ENCODE results near the gene RELA.

The RELA gene

GRCh38 chr11:65663639-65664200 is 1.0 kb upstream of the RELA start:
- peak in 1 of 2 experiments; percentile 52 for DNase-seq

- no peak for DNase-seq
Measured at GRCh38 chr11:65662247-65662798, 393 bp downstream of the RELA start.

GRCh38 chr11:65661599-65662246 is 993 bp downstream of the RELA start:
- peak in 1 of 2 experiments; percentile 16 for DNase-seq

- peak in 1 of 2 experiments; percentile 17 for DNase-seq
Measured at GRCh38 chr11:65660908-65661307, 1.8 kb downstream of the RELA start.

- DNase-seq, result no peak
Measured at GRCh38 chr11:65660038-65660437, 2.7 kb downstream of the RELA start.

GRCh38 chr11:65658174-65659021 is 4.3 kb downstream of the RELA start:
- DNase-seq, result no peak

- no peak for DNase-seq
Measured at GRCh38 chr11:65657426-65657825, 5.3 kb downstream of the RELA start.

GRCh38 chr11:65655570-65656332 is 7.0 kb downstream of the RELA start:
- DNase-seq, result peak in 1 of 2 experiments; percentile 30

GRCh38 chr11:65654375-65655349 is 8.1 kb downstream of the RELA start:
- DNase-seq, result peak in 1 of 2 experiments; percentile 22

- DNase-seq, result peak in 1 of 2 experiments; percentile 26
Measured at GRCh38 chr11:65653229-65654225, 9.2 kb downstream of the RELA start.

- DNase-seq, result peak; percentile 96 to 99
Measured at GRCh38 chr11:65652511-65653228, 10.0 kb downstream of the RELA start.

GRCh38 chr11:65651589-65652510 is 10.9 kb downstream of the RELA start:
- no peak for DNase-seq

- no peak for DNase-seq
Measured at GRCh38 chr11:65651339-65651588, 11.5 kb downstream of the RELA start.

- no peak for DNase-seq
Measured at GRCh38 chr11:65650547-65651338, 12.0 kb downstream of the RELA start.

- DNase-seq, result no peak
Measured at GRCh38 chr11:65649656-65650546, 12.8 kb downstream of the RELA start.

GRCh38 chr11:65648997-65649493 is 13.7 kb downstream of the RELA start:
- no peak for DNase-seq
